ENCODE results near the gene CCDC117. TPM values are rescaled to one million over a fixed set of nuclear protein-coding genes. Genes with fewer than 3 reads are reported as not detected.

The CCDC117 gene
- total and polyA plus RNA-seq, 12 donors: 5.9 to 15.0 (median 11.2) TPM

GRCh38 chr22:28815111-28815510 lies 42.6 kb downstream of the CCDC117 start:
- Histone ChIP-seq H3K36me3 (peaks cover 0 to 15% (median 0%) of the 10 kb centered on the region in 9 donors), H3K27ac (peak overlapping the region in 1 of 10 donors; percentile 88), H3K9me3 (no peaks in the 10 kb centered on the region), H3K4me1 (peaks cover 3 to 81% (median 39%) of the 10 kb centered on the region in 9 donors), H3K4me3 (no peak overlapping the region), H3K27me3 (no peaks in the 10 kb centered on the region)
- no peak for TF ChIP-seq CTCF (IDR thresholded peaks at IDR 0.05)
- 73 to 77% methylated on average over 6 of the region's 6 CpGs for WGBS, 2 donors
- DNase-seq (no peak), ATAC-seq (no peak)
- intact Hi-C loops (cut with DNase I): no loop called here

GRCh38 chr22:28815729-28816128 lies 43.2 kb downstream of the CCDC117 start:
- intact Hi-C loops (cut with DNase I): no loop called here
- ATAC-seq: no peak

GRCh38 chr22:28817064-28817463 lies 44.6 kb downstream of the CCDC117 start:
- no peak for DNase-seq
- Histone ChIP-seq H3K4me1 (peaks cover 3 to 61% (median 32%) of the 10 kb centered on the region in 9 donors), H3K27me3 (no peaks in the 10 kb centered on the region), H3K4me3 (no peak overlapping the region), H3K36me3 (peaks cover 0 to 19% (median 0%) of the 10 kb centered on the region in 9 donors), H3K9me3 (no peaks in the 10 kb centered on the region), H3K27ac (no peak overlapping the region)
- no peak for TF ChIP-seq CTCF (IDR thresholded peaks at IDR 0.05)
- no peak for ATAC-seq
- 75 to 98% methylated on average over 2 of the region's 2 CpGs for WGBS, 2 donors
- intact Hi-C loops (cut with DNase I): no loop called here

More at GRCh38 chr22:28815729-28816128, 43.2 kb downstream of the CCDC117 start:
- Histone ChIP-seq H3K4me3 (no peak overlapping the region), H3K36me3 (peaks cover 0 to 15% (median 0%) of the 10 kb centered on the region in 9 donors), H3K27ac (no peak overlapping the region), H3K27me3 (no peaks in the 10 kb centered on the region), H3K9me3 (no peaks in the 10 kb centered on the region), H3K4me1 (peaks cover 3 to 75% (median 39%) of the 10 kb centered on the region in 9 donors)
- no peak for TF ChIP-seq CTCF (IDR thresholded peaks at IDR 0.05)
- WGBS, 2 donors: 90 to 95% methylated on average over 6 of the region's 6 CpGs
- no peak for DNase-seq

- intact Hi-C loops (cut with DNase I): no loop called here
- Histone ChIP-seq H3K27ac (peak overlapping the region in 9 of 10 donors; percentile 6 to 83 (median 66)), H3K36me3 (peaks cover 0 to 29% (median 0%) of the 10 kb centered on the region in 9 donors), H3K27me3 (no peaks in the 10 kb centered on the region), H3K4me1 (peaks cover 3 to 50% (median 25%) of the 10 kb centered on the region in 9 donors), H3K4me3 (no peak overlapping the region), H3K9me3 (no peaks in the 10 kb centered on the region)
- TF ChIP-seq CTCF (IDR thresholded peaks at IDR 0.05): no peak
- DNase-seq (peak in 1 of 2 donors; percentile 30), ATAC-seq (peak; percentile 63 to 88 (median 70))
- 80 to 85% methylated on average over 14 of the region's 14 CpGs for WGBS, 2 donors
Measured at GRCh38 chr22:28817919-28818859, 45.7 kb downstream of the CCDC117 start.
